ENCODE measurements around the gene ASPSCR1.

ASPSCR1 gene

DNA sequence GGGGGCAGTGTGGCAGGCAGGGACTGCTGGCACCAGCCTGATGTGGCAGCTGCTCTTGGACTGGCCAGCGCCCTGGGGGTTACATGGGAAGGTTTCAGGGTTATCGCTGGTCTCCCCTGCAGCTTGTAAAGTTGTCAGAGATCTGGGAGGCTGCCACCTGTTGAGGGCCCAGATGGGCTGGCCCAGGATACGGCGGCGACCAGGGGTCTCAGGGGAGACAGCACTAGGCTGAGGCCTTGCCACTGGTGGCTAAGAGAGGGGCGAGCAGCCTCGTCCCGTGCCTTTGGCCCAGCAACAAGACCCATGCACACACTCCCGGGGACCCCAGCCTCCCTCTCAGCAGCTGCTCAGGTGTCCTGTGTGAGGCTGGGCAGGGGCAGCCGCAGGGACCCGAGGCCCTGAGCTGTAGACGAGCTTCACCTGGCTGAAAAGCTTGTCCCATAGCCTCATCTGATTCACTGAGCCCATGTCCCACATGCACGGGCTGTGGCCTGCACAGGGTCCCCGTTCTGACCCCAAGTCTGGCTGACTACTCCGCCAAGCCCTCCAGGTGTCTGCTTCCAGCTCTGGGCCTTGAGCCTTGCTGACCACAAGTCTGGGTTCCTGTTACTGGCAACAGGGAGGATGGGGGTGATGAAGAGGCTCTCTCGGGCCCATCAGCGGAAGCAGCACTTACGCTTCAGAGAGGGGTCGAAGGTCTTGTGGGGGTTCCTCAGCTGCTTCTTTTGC is 82.0 kb downstream of the ASPSCR1 start:
- Histone ChIP-seq H3K27ac (ENCODE audit: insufficient read depth in 1 of 2, low read depth in 1 of 2, low read length in 2 of 2, poor library complexity in 1 of 2, severe bottlenecking in 2 of 2) (no peak overlapping the region), H3K9me3 (ENCODE audit: control extremely low read depth in 1 of 5, control insufficient read depth in 4 of 5, insufficient read depth in 2 of 5, low read depth in 1 of 5, low read length in 4 of 5) (no peaks in the 10 kb centered on the region), H3K36me3 (ENCODE audit: control insufficient read depth in 4 of 4, insufficient read depth in 4 of 4, low read length in 3 of 4) (peaks cover 11 to 99% (median 67%) of the 10 kb centered on the region in 4 experiments), H3K4me3 (ENCODE audit: control insufficient read depth in 1 of 7, extremely low read depth in 1 of 7, insufficient read depth in 4 of 7, low read depth in 2 of 7, low read length in 6 of 7) (no peak overlapping the region), H3K27me3 (replicated peaks in 2 of 5; ENCODE audit: control insufficient read depth in 4 of 5, insufficient read depth in 5 of 5, low read length in 4 of 5) (no peaks in the 10 kb centered on the region), H3K4me1 (ENCODE audit: control extremely low read depth in 1 of 4, control insufficient read depth in 4 of 4, insufficient read depth in 4 of 4, low read length in 3 of 4) (peaks cover 0 to 8% (median 3%) of the 10 kb centered on the region in 4 experiments)
- no peak for DNase-seq
- ChIA-PET CTCF (interaction anchor here (1.7 kb wide), 1 partner anchor 9 kb away, joined by 5 read pairs; no protein-coding TSS in a partner anchor), POLR2A (no interaction called here)
- WGBS (ENCODE audit: insufficient coverage): 97% methylated on average over 16 of the region's 19 CpGs

DNA sequence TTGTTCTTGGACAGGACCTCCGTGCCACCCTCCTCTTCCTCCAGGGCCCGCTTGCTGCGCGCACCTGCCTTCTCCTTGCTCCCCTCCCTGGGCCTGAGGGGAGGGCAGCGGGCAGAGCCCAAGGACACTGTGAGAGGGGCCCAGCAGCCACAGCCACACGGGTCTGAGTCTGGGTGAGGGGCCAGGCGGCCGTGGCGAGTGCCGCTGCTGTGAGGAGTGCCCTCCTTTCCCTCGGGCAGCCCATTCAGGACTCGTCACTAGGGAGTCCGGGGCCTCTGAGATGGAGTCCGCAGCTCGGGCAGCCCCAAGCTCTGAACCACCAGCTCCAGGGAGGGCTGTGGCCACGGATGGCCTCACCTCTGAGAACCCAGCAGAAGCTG is 82.6 kb downstream of the ASPSCR1 start:
- Histone ChIP-seq H3K27ac (ENCODE audit: insufficient read depth in 1 of 2, low read depth in 1 of 2, low read length in 2 of 2, poor library complexity in 1 of 2, severe bottlenecking in 2 of 2) (no peak overlapping the region), H3K4me1 (ENCODE audit: control extremely low read depth in 1 of 4, control insufficient read depth in 4 of 4, insufficient read depth in 4 of 4, low read length in 3 of 4) (peaks cover 0 to 13% (median 9%) of the 10 kb centered on the region in 4 experiments), H3K4me3 (ENCODE audit: control insufficient read depth in 1 of 7, extremely low read depth in 1 of 7, insufficient read depth in 4 of 7, low read depth in 2 of 7, low read length in 6 of 7) (no peak overlapping the region), H3K9me3 (ENCODE audit: control extremely low read depth in 1 of 5, control insufficient read depth in 4 of 5, insufficient read depth in 2 of 5, low read depth in 1 of 5, low read length in 4 of 5) (no peaks in the 10 kb centered on the region), H3K36me3 (ENCODE audit: control insufficient read depth in 4 of 4, insufficient read depth in 4 of 4, low read length in 3 of 4) (peaks cover 11 to 94% (median 61%) of the 10 kb centered on the region in 4 experiments), H3K27me3 (replicated peaks in 2 of 5; ENCODE audit: control insufficient read depth in 4 of 5, insufficient read depth in 5 of 5, low read length in 4 of 5) (no peaks in the 10 kb centered on the region)
- POLR2A ChIA-PET: no interaction called here
- DNase-seq: no peak
- WGBS (ENCODE audit: insufficient coverage): 93% methylated on average over 11 of the region's 16 CpGs
- CTCF ChIA-PET: interaction anchor here (1.7 kb wide), 1 partner anchor 10 kb away, joined by 5 read pairs; no protein-coding TSS in a partner anchor

DNA sequence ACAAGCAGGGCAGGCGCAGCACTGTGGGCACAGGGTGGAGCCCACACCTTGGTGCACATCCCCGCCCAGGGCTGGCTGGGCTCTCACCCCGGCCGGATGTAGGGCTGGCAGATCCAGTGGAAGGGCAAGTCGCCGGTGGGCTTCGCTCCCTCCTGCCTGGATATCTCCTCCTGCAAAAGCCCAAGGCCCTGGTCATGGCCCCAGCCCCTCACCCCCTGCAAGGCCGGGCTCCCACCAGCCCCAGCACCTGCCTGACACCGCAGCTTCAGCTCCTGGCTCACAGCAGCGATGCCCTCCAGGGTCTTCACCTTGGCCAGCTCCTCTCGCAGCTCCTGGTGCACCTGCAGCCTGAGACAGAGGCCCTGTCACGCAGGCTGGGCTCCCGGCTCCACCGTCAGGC is 83.2 kb downstream of the ASPSCR1 start:
- H3K36me3 ChIP-seq (ENCODE audit: control insufficient read depth in 4 of 4, insufficient read depth in 4 of 4, low read length in 3 of 4): peaks cover 9 to 88% (median 58%) of the 10 kb centered on the region in 4 experiments
- 89% methylated on average over 12 of the region's 14 CpGs for WGBS (ENCODE audit: insufficient coverage)
- CTCF ChIA-PET: interaction anchor here (0.6 to 1.7 kb wide), 2 partner anchors 10 to 453 kb away, joined by 3 to 5 read pairs; no protein-coding TSS in a partner anchor
- peaks cover 0 to 16% (median 11%) of the 10 kb centered on the region in 4 experiments for H3K4me1 ChIP-seq (ENCODE audit: control extremely low read depth in 1 of 4, control insufficient read depth in 4 of 4, insufficient read depth in 4 of 4, low read length in 3 of 4)
- H3K27me3 ChIP-seq (replicated peaks in 2 of 5; ENCODE audit: control insufficient read depth in 4 of 5, insufficient read depth in 5 of 5, low read length in 4 of 5): no peaks in the 10 kb centered on the region
- no peak for DNase-seq
- H3K9me3 ChIP-seq (ENCODE audit: control extremely low read depth in 1 of 5, control insufficient read depth in 4 of 5, insufficient read depth in 2 of 5, low read depth in 1 of 5, low read length in 4 of 5): no peaks in the 10 kb centered on the region
- no peak overlapping the region for H3K27ac ChIP-seq (ENCODE audit: insufficient read depth in 1 of 2, low read depth in 1 of 2, low read length in 2 of 2, poor library complexity in 1 of 2, severe bottlenecking in 2 of 2)
- no peak overlapping the region for H3K4me3 ChIP-seq (ENCODE audit: control insufficient read depth in 1 of 7, extremely low read depth in 1 of 7, insufficient read depth in 4 of 7, low read depth in 2 of 7, low read length in 6 of 7)
- POLR2A ChIA-PET: interaction anchor here (1.2 kb wide), 1 partner anchor 8 kb away, joined by 3 read pairs; no protein-coding TSS in a partner anchor

DNA sequence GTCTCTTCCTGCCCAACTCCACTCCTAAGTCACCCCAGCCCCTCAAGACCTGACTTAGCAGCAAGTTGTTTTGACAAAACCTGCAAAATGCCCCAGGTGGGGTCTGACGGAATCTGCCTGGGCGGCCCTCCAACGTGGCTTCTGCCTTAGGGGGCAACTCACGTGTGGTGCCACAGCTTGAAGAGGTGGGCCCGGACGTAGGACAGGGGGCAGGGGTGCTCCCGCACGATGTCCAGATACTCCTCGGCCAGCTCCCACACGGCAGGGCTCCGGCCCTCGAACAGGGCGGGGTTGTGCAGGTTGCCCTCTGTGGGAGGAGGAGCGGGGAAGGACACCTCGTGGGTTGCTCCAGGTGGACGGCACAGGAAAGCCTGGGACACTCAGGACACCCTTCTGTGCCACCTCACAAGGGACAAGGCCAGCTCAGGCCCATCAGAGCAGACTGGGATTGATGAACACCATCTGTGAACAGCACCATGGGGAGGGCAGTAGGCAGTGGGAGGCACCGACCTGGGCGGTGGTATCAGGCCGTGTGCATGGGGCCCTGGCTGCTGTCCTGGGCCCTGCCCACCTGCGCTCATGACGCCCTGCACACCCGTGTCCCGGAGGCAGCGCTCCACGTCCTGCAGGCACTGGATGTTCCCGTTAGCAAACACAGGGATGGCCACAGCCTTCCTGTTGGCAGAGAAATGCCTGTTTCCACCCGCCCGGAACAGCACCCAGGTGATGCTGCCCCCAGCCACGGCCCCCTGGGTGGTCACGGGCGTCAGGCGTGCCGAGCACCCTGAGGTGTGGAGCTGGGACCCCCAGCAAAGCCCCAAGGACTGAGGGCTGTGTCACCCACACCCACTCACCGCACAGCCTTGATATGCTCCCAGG is 83.9 kb downstream of the ASPSCR1 start:
- H3K36me3 ChIP-seq (ENCODE audit: control insufficient read depth in 4 of 4, insufficient read depth in 4 of 4, low read length in 3 of 4): peaks cover 7 to 81% (median 54%) of the 10 kb centered on the region in 4 experiments
- no peak for DNase-seq
- H3K9me3 ChIP-seq (ENCODE audit: control extremely low read depth in 1 of 5, control insufficient read depth in 4 of 5, insufficient read depth in 2 of 5, low read depth in 1 of 5, low read length in 4 of 5): no peaks in the 10 kb centered on the region
- H3K27ac ChIP-seq (ENCODE audit: insufficient read depth in 1 of 2, low read depth in 1 of 2, low read length in 2 of 2, poor library complexity in 1 of 2, severe bottlenecking in 2 of 2): no peak overlapping the region
- peaks cover 0 to 21% (median 14%) of the 10 kb centered on the region in 4 experiments for H3K4me1 ChIP-seq (ENCODE audit: control extremely low read depth in 1 of 4, control insufficient read depth in 4 of 4, insufficient read depth in 4 of 4, low read length in 3 of 4)
- ChIA-PET POLR2A (interaction anchor here (1.2 kb wide), 1 partner anchor 9 kb away, joined by 3 read pairs; no protein-coding TSS in a partner anchor), CTCF (interaction anchor here (0.6 kb wide), 2 partner anchors 17 to 452 kb away, joined by 3 read pairs; no protein-coding TSS in a partner anchor)
- H3K4me3 ChIP-seq (ENCODE audit: control insufficient read depth in 1 of 7, extremely low read depth in 1 of 7, insufficient read depth in 4 of 7, low read depth in 2 of 7, low read length in 6 of 7): no peak overlapping the region
- 95% methylated on average over 30 of the region's 34 CpGs for WGBS (ENCODE audit: insufficient coverage)
- H3K27me3 ChIP-seq (replicated peaks in 2 of 5; ENCODE audit: control insufficient read depth in 4 of 5, insufficient read depth in 5 of 5, low read length in 4 of 5): no peaks in the 10 kb centered on the region

DNA sequence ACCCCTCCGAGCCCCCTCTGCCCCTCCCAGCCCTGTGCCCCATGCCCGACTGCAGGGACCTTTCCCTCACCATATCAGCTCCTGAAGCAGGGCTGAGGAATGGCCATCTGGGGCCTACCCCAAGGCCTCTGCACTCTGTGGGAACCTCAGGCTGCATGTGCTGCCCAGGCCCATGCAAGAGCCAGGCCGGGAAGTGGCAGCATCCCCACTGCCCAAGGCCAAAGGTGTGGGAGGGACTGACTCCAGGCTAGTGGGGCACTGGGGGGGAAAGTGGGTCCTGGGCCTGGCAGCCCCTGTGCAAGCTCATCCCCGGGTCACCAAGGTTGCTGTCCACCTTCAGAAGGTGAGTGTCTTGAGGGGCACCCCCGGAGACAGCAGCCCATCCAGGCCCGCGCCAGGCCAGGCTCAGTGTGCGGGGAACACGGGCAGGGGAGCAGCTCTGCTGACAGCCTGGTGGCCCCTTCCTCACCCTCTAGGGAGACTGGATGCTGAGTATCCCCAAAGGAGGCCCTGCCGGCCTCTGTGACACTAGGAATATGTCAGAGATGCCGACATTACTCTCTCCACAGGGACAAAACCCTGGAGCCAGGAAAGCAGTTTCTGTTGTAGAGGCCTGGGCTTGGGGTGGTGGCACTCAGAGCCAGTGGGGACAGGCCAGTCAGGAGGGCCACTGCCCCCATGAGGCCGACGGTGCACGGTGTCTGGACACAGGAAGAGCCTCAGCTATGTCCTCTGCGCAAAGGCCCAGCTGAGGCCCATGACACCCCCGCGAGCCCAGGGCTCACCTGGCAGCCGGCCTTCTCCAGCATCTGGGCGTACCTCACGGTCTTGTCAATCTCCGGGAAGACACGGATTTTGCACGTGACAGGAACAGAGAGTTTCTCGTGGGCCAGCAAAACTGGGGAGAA is 84.9 kb downstream of the ASPSCR1 start:
- DNase-seq: no peak
- no peak overlapping the region for H3K4me3 ChIP-seq (ENCODE audit: control insufficient read depth in 1 of 7, extremely low read depth in 1 of 7, insufficient read depth in 4 of 7, low read depth in 2 of 7, low read length in 6 of 7)
- no peaks in the 10 kb centered on the region for H3K9me3 ChIP-seq (ENCODE audit: control extremely low read depth in 1 of 5, control insufficient read depth in 4 of 5, insufficient read depth in 2 of 5, low read depth in 1 of 5, low read length in 4 of 5)
- no peak overlapping the region for H3K27ac ChIP-seq (ENCODE audit: insufficient read depth in 1 of 2, low read depth in 1 of 2, low read length in 2 of 2, poor library complexity in 1 of 2, severe bottlenecking in 2 of 2)
- no peaks in the 10 kb centered on the region for H3K27me3 ChIP-seq (replicated peaks in 2 of 5; ENCODE audit: control insufficient read depth in 4 of 5, insufficient read depth in 5 of 5, low read length in 4 of 5)
- peaks cover 7 to 71% (median 47%) of the 10 kb centered on the region in 4 experiments for H3K36me3 ChIP-seq (ENCODE audit: control insufficient read depth in 4 of 4, insufficient read depth in 4 of 4, low read length in 3 of 4)
- POLR2A ChIA-PET: no interaction called here
- H3K4me1 ChIP-seq (ENCODE audit: control extremely low read depth in 1 of 4, control insufficient read depth in 4 of 4, insufficient read depth in 4 of 4, low read length in 3 of 4): peaks cover 0 to 24% (median 16%) of the 10 kb centered on the region in 4 experiments
- 96% methylated on average over 21 of the region's 24 CpGs for WGBS (ENCODE audit: insufficient coverage)
- CTCF ChIA-PET: interaction anchor here (0.6 to 1.3 kb wide), 2 partner anchors 18 to 25 kb away, joined by 3 to 4 read pairs; partner anchors contain the start of gene DCXR

DNA sequence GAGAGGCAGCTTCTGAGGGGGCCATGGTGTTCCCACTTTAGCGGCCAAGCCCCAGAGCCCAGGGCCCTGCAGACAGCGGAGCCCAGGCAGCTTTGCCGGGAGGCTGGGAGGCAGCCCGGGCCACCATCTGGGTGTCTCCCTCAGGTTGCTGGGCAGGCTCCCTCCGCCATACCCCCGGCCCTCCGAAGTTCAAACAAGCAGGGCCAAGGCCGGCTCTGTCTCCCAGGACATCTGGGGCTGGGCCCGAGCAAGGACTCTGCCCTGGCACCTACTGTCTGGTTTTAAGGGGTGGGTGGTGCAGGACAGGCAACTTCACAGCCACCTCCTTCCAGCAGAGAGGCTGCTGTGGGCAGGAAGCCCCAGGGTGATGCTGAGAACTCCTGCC is 85.5 kb downstream of the ASPSCR1 start:
- Histone ChIP-seq H3K27me3 (replicated peaks in 2 of 5; ENCODE audit: control insufficient read depth in 4 of 5, insufficient read depth in 5 of 5, low read length in 4 of 5) (no peaks in the 10 kb centered on the region), H3K36me3 (ENCODE audit: control insufficient read depth in 4 of 4, insufficient read depth in 4 of 4, low read length in 3 of 4) (peaks cover 7 to 64% (median 41%) of the 10 kb centered on the region in 4 experiments), H3K9me3 (ENCODE audit: control extremely low read depth in 1 of 5, control insufficient read depth in 4 of 5, insufficient read depth in 2 of 5, low read depth in 1 of 5, low read length in 4 of 5) (no peaks in the 10 kb centered on the region), H3K27ac (ENCODE audit: insufficient read depth in 1 of 2, low read depth in 1 of 2, low read length in 2 of 2, poor library complexity in 1 of 2, severe bottlenecking in 2 of 2) (no peak overlapping the region), H3K4me3 (ENCODE audit: control insufficient read depth in 1 of 7, extremely low read depth in 1 of 7, insufficient read depth in 4 of 7, low read depth in 2 of 7, low read length in 6 of 7) (no peak overlapping the region), H3K4me1 (ENCODE audit: control extremely low read depth in 1 of 4, control insufficient read depth in 4 of 4, insufficient read depth in 4 of 4, low read length in 3 of 4) (peaks cover 0 to 24% (median 16%) of the 10 kb centered on the region in 4 experiments)
- ChIA-PET CTCF (interaction anchor here (1.3 kb wide), 1 partner anchor 25 kb away, joined by 4 read pairs; the partner anchor contains the start of gene DCXR), POLR2A (no interaction called here)
- WGBS (ENCODE audit: insufficient coverage): 89% methylated on average over 7 of the region's 9 CpGs
- no peak for DNase-seq

Data from common myeloid progenitor, CD34-positive (primary cell).